Neural crest cell (in vitro differentiated cells): ENCODE measurements around the gene NOMO2. TPM values are rescaled to one million over a fixed set of nuclear protein-coding genes. Genes with fewer than 3 reads are reported as not detected.
"Not testable (repeated sequence)": the region's sequence is repeated elsewhere in the genome, so short reads cannot be mapped to it uniquely, and the experiment has no call there.

ENCODE experiments used
- DNase-seq: peaks from one replicate; pipeline ENCODE4 v3.0.0; 2021; ENCODE audit warnings: low read depth, mixed read lengths, low spot score
- H3K27ac Mint-ChIP-seq: one replicate; pipeline ENCODE4 v1.8.0; 2021; ENCODE audit warnings: mild to moderate bottlenecking, mixed read lengths; ENCODE audit not compliant: unreplicated experiment
- H3K27me3 Mint-ChIP-seq: 2 replicates; pipeline ENCODE4 v1.8.0; 2021; ENCODE audit warnings: low read depth, mild to moderate bottlenecking, mixed read lengths
- H3K36me3 Mint-ChIP-seq: 2 replicates; pipeline ENCODE4 v1.8.0; 2021; ENCODE audit warnings: low read depth, mild to moderate bottlenecking, mixed read lengths
- H3K4me1 Mint-ChIP-seq: 2 replicates; pipeline ENCODE4 v1.8.0; 2021; ENCODE audit warnings: mixed read lengths
- H3K4me3 Mint-ChIP-seq: one replicate; pipeline ENCODE4 v1.8.0; 2021; ENCODE audit warnings: mild to moderate bottlenecking, mixed read lengths
- H3K9me3 Mint-ChIP-seq: 2 replicates; pipeline ENCODE4 v1.8.0; 2021; ENCODE audit warnings: mixed read lengths
- CTCF ChIP-seq: fragments of 200-600 bp; sonication (generic); conservative IDR thresholded peaks from 2 replicates; pipeline ENCODE4 v1.5.0; 2021; ENCODE audit warnings: antibody characterized with exemption, mild to moderate bottlenecking
- total RNA-seq: library from RNA; stranded (reverse); gene quantifications from 2 replicates; pipeline ENCODE4 v1.2.1, GENCODE V29; 2021

Gene NOMO2
- total RNA-seq, 1 donor from 2014 or later, result 86.7 TPM

- not testable (repeated sequence) for H3K4me1 Mint-ChIP-seq, H3K27ac Mint-ChIP-seq, H3K4me3 Mint-ChIP-seq, H3K9me3 Mint-ChIP-seq, H3K27me3 Mint-ChIP-seq, H3K36me3 Mint-ChIP-seq
- peak; percentile 45 for TF ChIP-seq CTCF
- DNase-seq, result peak; percentile 41
Observed at GRCh38 chr16:18591908-18592307, 30.0 kb upstream of the NOMO2 start.

- not testable (repeated sequence) for DNase-seq, H3K4me1 Mint-ChIP-seq, H3K27ac Mint-ChIP-seq, H3K4me3 Mint-ChIP-seq, H3K36me3 Mint-ChIP-seq, H3K9me3 Mint-ChIP-seq, H3K27me3 Mint-ChIP-seq
Observed at GRCh38 chr16:18591441-18591840, 29.5 kb upstream of the NOMO2 start.

DNA sequence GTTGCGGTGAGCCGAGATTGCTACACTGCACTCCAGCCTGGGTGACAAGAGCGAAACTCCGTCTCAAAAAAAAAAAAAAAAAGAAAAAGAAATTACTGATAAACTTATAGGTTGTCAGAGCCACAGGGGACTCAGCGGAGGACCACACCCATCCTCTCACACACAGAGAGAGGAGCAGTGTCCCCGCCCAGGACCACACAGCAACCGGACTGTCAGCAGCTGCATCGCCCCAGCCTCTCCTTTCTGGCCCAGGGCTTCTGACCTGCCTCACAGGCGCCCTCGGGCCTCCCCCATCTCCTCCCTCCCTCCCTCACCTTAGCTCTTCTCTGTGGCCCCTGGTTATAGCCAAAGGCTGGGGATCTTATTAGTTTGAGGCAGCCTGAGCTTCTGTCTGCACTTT, 27.9 kb upstream of the NOMO2 start:
- not testable (repeated sequence) for H3K27me3 Mint-ChIP-seq, H3K36me3 Mint-ChIP-seq, DNase-seq, H3K27ac Mint-ChIP-seq, H3K4me3 Mint-ChIP-seq, H3K9me3 Mint-ChIP-seq, H3K4me1 Mint-ChIP-seq

DNA sequence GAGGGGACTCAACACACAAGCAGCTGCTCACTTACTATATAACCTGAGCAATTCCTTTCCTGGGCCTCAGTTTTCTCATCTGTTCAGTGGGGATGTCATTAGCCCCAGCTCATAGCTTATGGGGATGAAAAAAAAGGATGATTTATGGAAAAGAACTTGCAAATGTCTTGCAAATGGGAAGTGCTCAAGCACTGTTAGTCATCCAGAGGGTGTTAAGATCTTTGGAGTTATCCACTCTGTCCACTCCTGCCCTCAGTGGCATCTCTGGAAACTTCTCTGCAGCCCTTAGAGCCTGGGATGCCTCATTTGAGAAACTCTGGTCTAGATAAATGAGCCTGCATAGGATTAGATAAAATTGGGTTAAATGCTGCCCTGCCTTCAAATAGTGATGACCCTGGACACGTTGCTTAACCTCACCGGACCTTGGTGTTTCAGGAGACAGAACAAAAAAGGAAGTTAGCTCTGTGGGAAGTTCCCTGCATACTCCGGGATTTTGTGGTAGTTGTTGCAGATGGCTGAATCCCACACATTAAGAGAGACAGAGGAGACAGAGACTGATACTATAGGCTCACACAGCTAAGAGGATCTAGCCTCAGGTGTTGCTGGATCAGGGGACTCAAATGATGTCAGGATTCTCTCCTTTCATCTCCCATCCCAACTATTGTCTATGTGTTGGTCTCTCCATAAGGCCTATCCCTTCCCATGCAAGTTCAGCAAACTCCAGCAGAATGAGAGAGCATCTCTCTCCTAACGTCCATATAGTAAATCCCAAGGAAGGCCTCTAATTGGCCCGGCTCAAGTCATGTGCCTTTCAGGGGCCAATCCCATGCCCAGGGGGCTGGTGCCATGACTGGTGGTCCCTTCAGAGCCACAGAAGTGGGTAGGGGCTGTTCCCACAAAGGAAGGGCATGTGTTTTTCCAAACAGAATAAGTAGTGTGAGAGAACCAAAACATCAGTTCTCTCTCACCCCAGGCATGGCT, 25.0 kb upstream of the NOMO2 start:
- H3K27me3 Mint-ChIP-seq, H3K9me3 Mint-ChIP-seq, H3K27ac Mint-ChIP-seq, DNase-seq, H3K4me3 Mint-ChIP-seq, H3K4me1 Mint-ChIP-seq, H3K36me3 Mint-ChIP-seq: not testable (repeated sequence)

- not testable (repeated sequence) for H3K36me3 Mint-ChIP-seq, H3K27ac Mint-ChIP-seq, H3K9me3 Mint-ChIP-seq, H3K27me3 Mint-ChIP-seq, DNase-seq, H3K4me3 Mint-ChIP-seq, H3K4me1 Mint-ChIP-seq
Observed at GRCh38 chr16:18585789-18586188, 23.9 kb upstream of the NOMO2 start.

GRCh38 chr16:18582902-18583301, 21.0 kb upstream of the NOMO2 start:
- no peak for TF ChIP-seq CTCF
- Mint-ChIP-seq H3K27ac (no peak overlapping the region), H3K4me1 (no peaks in the 10 kb centered on the region), H3K9me3 (no peaks in the 10 kb centered on the region), H3K27me3 (no peaks in the 10 kb centered on the region), H3K36me3 (no peaks in the 10 kb centered on the region), H3K4me3 (no peak overlapping the region)
- DNase-seq, result no peak

DNA sequence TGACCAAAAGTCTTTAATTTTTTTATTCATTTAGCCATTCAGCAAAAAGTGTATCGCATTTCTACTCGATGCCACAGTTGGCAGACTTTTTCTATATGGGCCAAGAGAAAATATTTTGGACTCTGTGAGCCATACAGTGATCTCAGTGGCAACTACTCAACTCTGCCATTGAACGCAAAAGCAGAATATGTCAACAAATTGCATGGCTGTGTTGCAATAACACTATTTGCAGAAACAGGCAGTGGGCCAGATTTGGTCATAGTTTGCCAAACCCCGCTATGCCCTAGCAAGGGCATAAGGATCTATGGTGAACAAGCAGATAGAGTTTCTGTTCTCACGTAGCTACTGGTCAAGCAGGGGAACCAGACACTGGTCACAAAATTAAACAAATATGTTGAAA, 18.5 kb upstream of the NOMO2 start:
- not testable (repeated sequence) for H3K27ac Mint-ChIP-seq, H3K4me3 Mint-ChIP-seq, H3K36me3 Mint-ChIP-seq, DNase-seq, H3K27me3 Mint-ChIP-seq, H3K9me3 Mint-ChIP-seq, H3K4me1 Mint-ChIP-seq

DNA sequence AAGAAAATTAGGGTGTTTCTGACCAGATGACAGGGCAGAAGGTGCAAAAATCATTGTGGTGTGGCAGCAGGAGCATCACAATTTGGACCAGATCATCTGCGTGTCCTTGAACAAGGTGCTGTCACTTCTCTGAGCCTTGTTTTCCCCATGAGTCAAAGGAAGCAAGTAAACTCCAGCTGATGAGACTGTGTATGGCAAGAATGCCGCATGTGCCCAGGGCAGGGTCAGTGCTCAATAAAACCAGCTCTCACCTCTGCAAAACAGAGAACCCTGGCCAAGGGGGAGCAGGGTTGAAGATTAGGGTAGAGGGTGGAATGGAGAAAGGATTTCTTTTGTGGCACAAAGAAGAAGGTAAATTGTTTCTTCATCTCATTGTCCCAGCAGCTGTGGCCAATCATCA, 17.4 kb upstream of the NOMO2 start:
- H3K36me3 Mint-ChIP-seq, DNase-seq, H3K4me3 Mint-ChIP-seq, H3K27ac Mint-ChIP-seq, H3K27me3 Mint-ChIP-seq, H3K4me1 Mint-ChIP-seq, H3K9me3 Mint-ChIP-seq: not testable (repeated sequence)

- not testable (repeated sequence) for H3K27ac Mint-ChIP-seq, H3K36me3 Mint-ChIP-seq, H3K4me3 Mint-ChIP-seq, H3K9me3 Mint-ChIP-seq, H3K27me3 Mint-ChIP-seq, DNase-seq, H3K4me1 Mint-ChIP-seq
Observed at GRCh38 chr16:18577942-18578341, 16.0 kb upstream of the NOMO2 start.

- not testable (repeated sequence) for H3K4me3 Mint-ChIP-seq, H3K4me1 Mint-ChIP-seq, H3K36me3 Mint-ChIP-seq, H3K9me3 Mint-ChIP-seq, DNase-seq, H3K27ac Mint-ChIP-seq, H3K27me3 Mint-ChIP-seq
Observed at GRCh38 chr16:18575945-18576344, 14.0 kb upstream of the NOMO2 start.

GRCh38 chr16:18575298-18575917, 13.5 kb upstream of the NOMO2 start:
- H3K4me3 Mint-ChIP-seq, H3K9me3 Mint-ChIP-seq, H3K4me1 Mint-ChIP-seq, H3K27me3 Mint-ChIP-seq, H3K27ac Mint-ChIP-seq, DNase-seq, H3K36me3 Mint-ChIP-seq: not testable (repeated sequence)

- not testable (repeated sequence) for H3K9me3 Mint-ChIP-seq, H3K36me3 Mint-ChIP-seq, H3K4me1 Mint-ChIP-seq, H3K27me3 Mint-ChIP-seq, H3K4me3 Mint-ChIP-seq, DNase-seq, H3K27ac Mint-ChIP-seq
Observed at GRCh38 chr16:18573887-18574286, 12.0 kb upstream of the NOMO2 start.
